ENCODE results near the gene ALG3.

GRCh38 chr3:184193991-184194539, 54.7 kb downstream of the ALG3 start:
- TF ChIP-seq, protein P1, sequence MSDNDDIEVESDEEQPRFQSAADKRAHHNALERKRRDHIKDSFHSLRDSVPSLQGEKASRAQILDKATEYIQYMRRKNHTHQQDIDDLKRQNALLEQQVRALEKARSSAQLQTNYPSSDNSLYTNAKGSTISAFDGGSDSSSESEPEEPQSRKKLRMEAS (IDR thresholded peaks at IDR 0.05; ENCODE audit: insufficient read depth, insufficient read length) = no peak
- TF ChIP-seq, protein P2, sequence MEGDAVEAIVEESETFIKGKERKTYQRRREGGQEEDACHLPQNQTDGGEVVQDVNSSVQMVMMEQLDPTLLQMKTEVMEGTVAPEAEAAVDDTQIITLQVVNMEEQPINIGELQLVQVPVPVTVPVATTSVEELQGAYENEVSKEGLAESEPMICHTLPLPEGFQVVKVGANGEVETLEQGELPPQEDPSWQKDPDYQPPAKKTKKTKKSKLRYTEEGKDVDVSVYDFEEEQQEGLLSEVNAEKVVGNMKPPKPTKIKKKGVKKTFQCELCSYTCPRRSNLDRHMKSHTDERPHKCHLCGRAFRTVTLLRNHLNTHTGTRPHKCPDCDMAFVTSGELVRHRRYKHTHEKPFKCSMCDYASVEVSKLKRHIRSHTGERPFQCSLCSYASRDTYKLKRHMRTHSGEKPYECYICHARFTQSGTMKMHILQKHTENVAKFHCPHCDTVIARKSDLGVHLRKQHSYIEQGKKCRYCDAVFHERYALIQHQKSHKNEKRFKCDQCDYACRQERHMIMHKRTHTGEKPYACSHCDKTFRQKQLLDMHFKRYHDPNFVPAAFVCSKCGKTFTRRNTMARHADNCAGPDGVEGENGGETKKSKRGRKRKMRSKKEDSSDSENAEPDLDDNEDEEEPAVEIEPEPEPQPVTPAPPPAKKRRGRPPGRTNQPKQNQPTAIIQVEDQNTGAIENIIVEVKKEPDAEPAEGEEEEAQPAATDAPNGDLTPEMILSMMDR (IDR thresholded peaks at IDR 0.05; ENCODE audit: extremely low read depth in 1 of 2, insufficient read depth in 1 of 2, low read depth in 1 of 2, low read length in 2 of 2) = no peak
- TF ChIP-seq EZH2 (IDR thresholded peaks at IDR 0.05; ENCODE audit: borderline replicate concordance, low read depth, low read length, severe bottlenecking) (no peak), POLR2A (IDR thresholded peaks at IDR 0.05; ENCODE audit: low read depth, low read length) (no peak), MYC (IDR thresholded peaks at IDR 0.05; ENCODE audit: low read depth, low read length) (no peak), JUN (IDR thresholded peaks at IDR 0.05; ENCODE audit: borderline replicate concordance, insufficient read depth, insufficient read length, low read depth) (no peak), POLR2AphosphoS5 (IDR thresholded peaks at IDR 0.05; ENCODE audit: insufficient read depth, low read depth, low read length) (no peak), GATA2 (IDR thresholded peaks at IDR 0.05; ENCODE audit: insufficient read depth, insufficient read length, low read depth, low read length) (no peak), FOS (IDR thresholded peaks at IDR 0.05; ENCODE audit: borderline replicate concordance, insufficient read depth, low read length) (no peak)

Measured in endothelial cell of umbilical vein (primary cell).